C1 segment of cervical spinal cord (tissue), 14 donors: Measurements from ENCODE around the gene SLC26A11.
"Not testable (repeated sequence)": the region's sequence is repeated elsewhere in the genome, so short reads cannot be mapped to it uniquely, and the experiment has no call there.

Experiments
- DNase-seq, 14 donors: peaks; one replicate each; lab custom pipeline; 2025; lab: John Stamatoyannopoulos, UW

The SLC26A11 gene

GRCh38 chr17:80281516-80281915 lies 61.3 kb downstream of the SLC26A11 start:
- no peak for DNase-seq

- DNase-seq = no peak
Observed at GRCh38 chr17:80283116-80283852, 63.1 kb downstream of the SLC26A11 start.

GRCh38 chr17:80284631-80285030 lies 64.4 kb downstream of the SLC26A11 start:
- no peak for DNase-seq

- no peak for DNase-seq
Observed at GRCh38 chr17:80285237-80285920, 65.2 kb downstream of the SLC26A11 start.

GRCh38 chr17:80286638-80286960 lies 66.4 kb downstream of the SLC26A11 start:
- no peak for DNase-seq

GRCh38 chr17:80287038-80287437 lies 66.8 kb downstream of the SLC26A11 start:
- no peak for DNase-seq

GRCh38 chr17:80287806-80288567 lies 67.8 kb downstream of the SLC26A11 start:
- peak in 8 of 14 donors; percentile 10 to 52 (median 28) for DNase-seq

GRCh38 chr17:80289616-80290015 lies 69.4 kb downstream of the SLC26A11 start:
- no peak for DNase-seq

GRCh38 chr17:80290156-80290555 lies 69.9 kb downstream of the SLC26A11 start:
- DNase-seq = no peak

- no peak for DNase-seq
Observed at GRCh38 chr17:80291260-80291659, 71.0 kb downstream of the SLC26A11 start.

- DNase-seq = no peak
Observed at GRCh38 chr17:80291691-80292487, 71.7 kb downstream of the SLC26A11 start.

GRCh38 chr17:80292521-80292971 lies 72.3 kb downstream of the SLC26A11 start:
- DNase-seq = no peak

GRCh38 chr17:80294210-80294609 lies 74.0 kb downstream of the SLC26A11 start:
- peak in 3 of 14 donors; percentile 25 to 35 (median 30) for DNase-seq

- no peak for DNase-seq
Observed at GRCh38 chr17:80294653-80295052, 74.4 kb downstream of the SLC26A11 start.

- DNase-seq = no peak
Observed at GRCh38 chr17:80295146-80295545, 74.9 kb downstream of the SLC26A11 start.

- no peak for DNase-seq
Observed at GRCh38 chr17:80295559-80295958, 75.3 kb downstream of the SLC26A11 start.

GRCh38 chr17:80296221-80296620 lies 76.0 kb downstream of the SLC26A11 start:
- DNase-seq = no peak

- no peak for DNase-seq
Observed at GRCh38 chr17:80297996-80298560, 77.9 kb downstream of the SLC26A11 start.

- not testable (repeated sequence) for DNase-seq
Observed at GRCh38 chr17:80299350-80300100, 79.3 kb downstream of the SLC26A11 start.

GRCh38 chr17:80300756-80301155 lies 80.5 kb downstream of the SLC26A11 start:
- not testable (repeated sequence) for DNase-seq
